AG10803 (cell line): ENCODE data around the gene LMNTD2.

Source experiments
- DNase-seq: peaks from one replicate; pipeline ENCODE4 v3.0.0; 2010; ENCODE audit warnings: low read depth
- H3K4me3 ChIP-seq: 2 replicates; pipeline ENCODE4 v1.5.1; 2011; ENCODE audit warnings: mild to moderate bottlenecking, low read length, control low read depth
- CTCF ChIP-seq: conservative IDR thresholded peaks from 2 replicates; pipeline ENCODE4 v1.5.1; 2011; ENCODE audit warnings: mild to moderate bottlenecking, low read length, control low read depth, inconsistent platforms

Gene LMNTD2

GRCh38 chr11:587546-587945 lies 27.0 kb upstream of the LMNTD2 start:
- H3K4me3 ChIP-seq, result no peak overlapping the region
- DNase-seq, result no peak
- TF ChIP-seq CTCF, result no peak

- DNase-seq, result no peak
- no peak for TF ChIP-seq CTCF
- H3K4me3 ChIP-seq, result no peak overlapping the region
These were observed 26.1 kb upstream of the LMNTD2 start for GRCh38 chr11:586376-587316.

- no peak for TF ChIP-seq CTCF
- H3K4me3 ChIP-seq, result no peak overlapping the region
- DNase-seq, result no peak
These were observed 23.7 kb upstream of the LMNTD2 start for GRCh38 chr11:584287-584686.

GRCh38 chr11:581752-582151 lies 21.2 kb upstream of the LMNTD2 start:
- DNase-seq, result no peak
- TF ChIP-seq CTCF, result no peak

GRCh38 chr11:581342-581741 lies 20.8 kb upstream of the LMNTD2 start:
- no peak overlapping the region for H3K4me3 ChIP-seq
- TF ChIP-seq CTCF, result no peak
- no peak for DNase-seq

More at GRCh38 chr11:581752-582151, 21.2 kb upstream of the LMNTD2 start:
- no peak overlapping the region for H3K4me3 ChIP-seq

GRCh38 chr11:579830-580601 lies 19.5 kb upstream of the LMNTD2 start:
- H3K4me3 ChIP-seq, result no peak overlapping the region
- no peak for TF ChIP-seq CTCF
- no peak for DNase-seq
